G401 (cell line): Measurements from ENCODE around the gene ZBP1. TPM values are rescaled to one million over a fixed set of nuclear protein-coding genes. Genes with fewer than 3 reads are reported as not detected.
"Not testable (repeated sequence)": the region's sequence is repeated elsewhere in the genome, so short reads cannot be mapped to it uniquely, and the experiment has no call there.

ENCODE experiments used
- DNase-seq: peaks from one replicate; pipeline ENCODE4 v3.0.0-alpha.2; 2015; ENCODE audit warnings: low spot score
- in situ Hi-C: cut with HindIII; loops from 2 replicates; pipeline ENCODE4 v1.10.0; 2016; ENCODE audit warnings: low sequenced_read_pairs, mixed read lengths
- total RNA-seq: library from RNA; depleted of rRNA; stranded (reverse); fragments of >200 nt; shearing (Covaris generic); gene quantifications from 2 replicates; pipeline ENCODE4 v1.2.3, GENCODE V29; 2014

ZBP1 gene
- total RNA-seq, 1 experiment from 2014 or later = not detected

- DNase-seq = no peak
- in situ Hi-C loops = no loop called here
Observed at GRCh38 chr20:57648878-57649616, 28.8 kb upstream of the ZBP1 start.

- DNase-seq = no peak
- in situ Hi-C loops = no loop called here
Observed at GRCh38 chr20:57647933-57648785, 27.9 kb upstream of the ZBP1 start.

GRCh38 chr20:57647006-57647932 lies 27.0 kb upstream of the ZBP1 start:
- in situ Hi-C loops = no loop called here

GRCh38 chr20:57638895-57639236 lies 18.6 kb upstream of the ZBP1 start:
- in situ Hi-C loops = no loop called here
- DNase-seq = no peak

More at GRCh38 chr20:57647006-57647932, 27.0 kb upstream of the ZBP1 start:
- DNase-seq = no peak

- in situ Hi-C loops = no loop called here
- no peak for DNase-seq
Observed at GRCh38 chr20:57638173-57638894, 18.1 kb upstream of the ZBP1 start.

- in situ Hi-C loops = no loop called here
- no peak for DNase-seq
Observed at GRCh38 chr20:57633945-57634491, 13.8 kb upstream of the ZBP1 start.

- no peak for DNase-seq
Observed at GRCh38 chr20:57632286-57632685, 12.1 kb upstream of the ZBP1 start.

GRCh38 chr20:57630061-57630460 lies 9.8 kb upstream of the ZBP1 start:
- DNase-seq = no peak
- in situ Hi-C loops = no loop called here

More at GRCh38 chr20:57632286-57632685, 12.1 kb upstream of the ZBP1 start:
- in situ Hi-C loops = no loop called here

- DNase-seq, in situ Hi-C loops: not testable (repeated sequence)
Observed at GRCh38 chr20:57629491-57629901, 9.3 kb upstream of the ZBP1 start.

GRCh38 chr20:57628962-57629308 lies 8.7 kb upstream of the ZBP1 start:
- in situ Hi-C loops, DNase-seq: not testable (repeated sequence)

- no peak for DNase-seq
- in situ Hi-C loops = no loop called here
Observed at GRCh38 chr20:57628047-57628961, 8.1 kb upstream of the ZBP1 start.

- in situ Hi-C loops = no loop called here
- DNase-seq = no peak
Observed at GRCh38 chr20:57627339-57627738, 7.1 kb upstream of the ZBP1 start.

- DNase-seq = no peak
- in situ Hi-C loops = no loop called here
Observed at GRCh38 chr20:57625978-57626377, 5.8 kb upstream of the ZBP1 start.

GRCh38 chr20:57625181-57625958 lies 5.1 kb upstream of the ZBP1 start:
- in situ Hi-C loops = no loop called here
- no peak for DNase-seq

GRCh38 chr20:57624124-57624523 lies 3.9 kb upstream of the ZBP1 start:
- in situ Hi-C loops = loop anchor here (25.0 kb wide), 1 partner anchor 563 kb away; no protein-coding TSS in a partner anchor
- no peak for DNase-seq

GRCh38 chr20:57622579-57623381 lies 2.6 kb upstream of the ZBP1 start:
- in situ Hi-C loops = loop anchor here (25.0 kb wide), 1 partner anchor 565 kb away; no protein-coding TSS in a partner anchor
- peak; percentile 4 for DNase-seq
